ENCODE measurements around the gene LRRC30. TPM values are rescaled to one million over a fixed set of nuclear protein-coding genes. Genes with fewer than 3 reads are reported as not detected.
A peak's percentile ranks its signal among the peaks of the same experiment; 100 is the strongest.
"Not testable (repeated sequence)": the region's sequence is repeated elsewhere in the genome, so short reads cannot be mapped to it uniquely, and the experiment has no call there.

Gene LRRC30
- total and polyA plus RNA-seq, 9 donors: 3.1 to 8.0 (median 5.2) TPM

- no peak overlapping the region for H3K4me3 ChIP-seq (ENCODE audit: low read length)
- WGBS (ENCODE audit: insufficient coverage): 26% methylated on average over 5 of the region's 9 CpGs
- H3K27me3 ChIP-seq (ENCODE audit: control insufficient read depth, insufficient read depth, low read length): no peaks in the 10 kb centered on the region
- H3K36me3 ChIP-seq (ENCODE audit: control insufficient read depth, insufficient read depth, low read length): no peaks in the 10 kb centered on the region
- H3K4me1 ChIP-seq (ENCODE audit: control insufficient read depth, insufficient read depth, low read length): peaks cover 6% of the 10 kb centered on the region
- H3K9me3 ChIP-seq (replicated peaks; ENCODE audit: control insufficient read depth, low read depth, low read length): no peaks in the 10 kb centered on the region
- no peak overlapping the region for H3K27ac ChIP-seq (ENCODE audit: low read length)
- DNase-seq: peak; percentile 38
Observed at GRCh38 chr18:7202169-7202568, 28.7 kb upstream of the LRRC30 start.

DNA sequence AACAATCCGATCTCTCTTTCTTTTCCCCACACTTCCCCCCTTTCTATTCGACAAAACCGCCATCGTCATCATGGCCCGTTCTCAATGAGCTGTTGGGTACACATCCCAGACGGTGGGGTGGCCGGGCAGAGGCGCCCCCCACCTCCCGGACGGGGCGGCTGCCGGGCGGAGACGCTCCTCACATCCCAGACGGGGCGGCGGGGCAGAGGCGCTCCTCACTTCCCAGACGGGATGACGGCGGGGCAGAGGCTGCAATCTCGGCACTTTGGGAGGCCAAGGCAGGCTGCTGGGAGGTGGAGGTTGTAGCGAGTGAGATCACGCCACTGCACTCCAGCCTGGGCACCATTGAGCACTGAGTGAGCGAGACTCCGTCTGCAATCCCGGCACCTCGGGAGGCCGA lies 27.3 kb upstream of the LRRC30 start:
- H3K9me3 ChIP-seq (replicated peaks; ENCODE audit: control insufficient read depth, low read depth, low read length); H3K4me3 ChIP-seq (ENCODE audit: low read length); H3K27ac ChIP-seq (ENCODE audit: low read length); H3K27me3 ChIP-seq (ENCODE audit: control insufficient read depth, insufficient read depth, low read length); H3K36me3 ChIP-seq (ENCODE audit: control insufficient read depth, insufficient read depth, low read length); DNase-seq: not testable (repeated sequence)
- WGBS (ENCODE audit: insufficient coverage): 95% methylated on average over 22 of the region's 29 CpGs
- peaks cover 15% of the 10 kb centered on the region for H3K4me1 ChIP-seq (ENCODE audit: control insufficient read depth, insufficient read depth, low read length)

GRCh38 chr18:7205346-7205745 lies 25.5 kb upstream of the LRRC30 start:
- no peak overlapping the region for H3K4me3 ChIP-seq (ENCODE audit: low read length)
- H3K9me3 ChIP-seq (replicated peaks; ENCODE audit: control insufficient read depth, low read depth, low read length): no peaks in the 10 kb centered on the region
- no peaks in the 10 kb centered on the region for H3K27me3 ChIP-seq (ENCODE audit: control insufficient read depth, insufficient read depth, low read length)
- H3K36me3 ChIP-seq (ENCODE audit: control insufficient read depth, insufficient read depth, low read length): no peaks in the 10 kb centered on the region
- peak; percentile 76 for DNase-seq
- peaks cover 15% of the 10 kb centered on the region for H3K4me1 ChIP-seq (ENCODE audit: control insufficient read depth, insufficient read depth, low read length)
- H3K27ac ChIP-seq (ENCODE audit: low read length): no peak overlapping the region

- H3K9me3 ChIP-seq (replicated peaks; ENCODE audit: control insufficient read depth, low read depth, low read length): no peaks in the 10 kb centered on the region
- no peaks in the 10 kb centered on the region for H3K27me3 ChIP-seq (ENCODE audit: control insufficient read depth, insufficient read depth, low read length)
- no peaks in the 10 kb centered on the region for H3K36me3 ChIP-seq (ENCODE audit: control insufficient read depth, insufficient read depth, low read length)
- 100% methylated on average over 1 of the region's 6 CpGs for WGBS (ENCODE audit: insufficient coverage)
- H3K4me3 ChIP-seq (ENCODE audit: low read length): no peak overlapping the region
- DNase-seq: no peak
- peaks cover 15% of the 10 kb centered on the region for H3K4me1 ChIP-seq (ENCODE audit: control insufficient read depth, insufficient read depth, low read length)
- no peak overlapping the region for H3K27ac ChIP-seq (ENCODE audit: low read length)
Observed at GRCh38 chr18:7206217-7206616, 24.7 kb upstream of the LRRC30 start.

GRCh38 chr18:7207366-7207915 lies 23.4 kb upstream of the LRRC30 start:
- Histone ChIP-seq H3K27me3 (ENCODE audit: control insufficient read depth, insufficient read depth, low read length) (no peaks in the 10 kb centered on the region), H3K4me1 (ENCODE audit: control insufficient read depth, insufficient read depth, low read length) (peaks cover 11% of the 10 kb centered on the region), H3K27ac (ENCODE audit: low read length) (no peak overlapping the region), H3K4me3 (ENCODE audit: low read length) (no peak overlapping the region), H3K9me3 (replicated peaks; ENCODE audit: control insufficient read depth, low read depth, low read length) (no peaks in the 10 kb centered on the region), H3K36me3 (ENCODE audit: control insufficient read depth, insufficient read depth, low read length) (no peaks in the 10 kb centered on the region)
- WGBS (ENCODE audit: insufficient coverage): 18% methylated on average over 3 of the region's 4 CpGs
- DNase-seq: peak; percentile 61

DNA sequence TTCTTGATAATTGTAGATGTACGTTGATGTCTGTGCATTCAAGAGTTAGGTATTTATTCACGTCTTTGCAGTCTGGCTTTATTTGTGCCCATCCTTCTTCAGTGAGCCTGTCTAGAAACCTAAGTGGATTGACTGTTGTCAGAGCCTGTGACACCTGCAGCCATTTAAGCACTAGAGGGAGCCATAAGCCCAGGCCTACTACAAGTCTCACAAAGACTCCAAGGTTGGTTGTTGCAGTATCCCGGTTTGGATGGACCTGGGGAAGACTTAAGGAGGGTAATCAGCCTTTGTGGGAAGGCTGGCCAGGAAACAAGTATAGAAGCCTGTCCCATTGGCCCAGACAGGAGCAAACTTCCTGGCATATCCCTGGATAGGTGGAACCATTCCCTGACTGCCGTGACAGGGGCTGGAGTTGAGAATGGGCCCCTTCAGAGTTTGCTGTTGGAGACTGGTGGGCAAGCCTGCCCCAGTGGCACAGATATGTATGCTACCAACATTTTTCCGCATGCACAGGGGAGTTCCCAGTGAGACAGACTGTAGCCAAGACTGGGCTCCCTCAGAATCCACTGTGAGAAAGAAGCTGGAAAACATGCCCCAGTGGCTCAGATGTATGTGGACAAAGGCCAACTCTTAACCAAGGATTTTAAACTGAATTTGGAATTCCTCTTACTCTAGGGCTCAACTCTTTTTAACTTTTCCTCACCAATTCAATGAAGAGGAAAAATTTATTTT lies 9.3 kb upstream of the LRRC30 start:
- Histone ChIP-seq H3K27ac (ENCODE audit: low read length) (no peak overlapping the region), H3K36me3 (ENCODE audit: control insufficient read depth, insufficient read depth, low read length) (no peaks in the 10 kb centered on the region), H3K4me1 (ENCODE audit: control insufficient read depth, insufficient read depth, low read length) (peaks cover 3% of the 10 kb centered on the region), H3K4me3 (ENCODE audit: low read length) (no peak overlapping the region), H3K9me3 (replicated peaks; ENCODE audit: control insufficient read depth, low read depth, low read length) (peaks cover 3% of the 10 kb centered on the region), H3K27me3 (ENCODE audit: control insufficient read depth, insufficient read depth, low read length) (no peaks in the 10 kb centered on the region)
- DNase-seq: peak; percentile 69
- WGBS (ENCODE audit: insufficient coverage): 63% methylated on average over 3 of the region's 5 CpGs

GRCh38 chr18:7224198-7224597 lies 6.7 kb upstream of the LRRC30 start:
- peaks cover 3% of the 10 kb centered on the region for H3K9me3 ChIP-seq (replicated peaks; ENCODE audit: control insufficient read depth, low read depth, low read length)
- DNase-seq: no peak
- H3K4me1 ChIP-seq (ENCODE audit: control insufficient read depth, insufficient read depth, low read length): peaks cover 6% of the 10 kb centered on the region
- no peaks in the 10 kb centered on the region for H3K36me3 ChIP-seq (ENCODE audit: control insufficient read depth, insufficient read depth, low read length)
- H3K27ac ChIP-seq (ENCODE audit: low read length): no peak overlapping the region
- H3K27me3 ChIP-seq (ENCODE audit: control insufficient read depth, insufficient read depth, low read length): no peaks in the 10 kb centered on the region
- no peak overlapping the region for H3K4me3 ChIP-seq (ENCODE audit: low read length)
- WGBS (ENCODE audit: insufficient coverage): 90% methylated on average over 3 of the region's 3 CpGs

DNA sequence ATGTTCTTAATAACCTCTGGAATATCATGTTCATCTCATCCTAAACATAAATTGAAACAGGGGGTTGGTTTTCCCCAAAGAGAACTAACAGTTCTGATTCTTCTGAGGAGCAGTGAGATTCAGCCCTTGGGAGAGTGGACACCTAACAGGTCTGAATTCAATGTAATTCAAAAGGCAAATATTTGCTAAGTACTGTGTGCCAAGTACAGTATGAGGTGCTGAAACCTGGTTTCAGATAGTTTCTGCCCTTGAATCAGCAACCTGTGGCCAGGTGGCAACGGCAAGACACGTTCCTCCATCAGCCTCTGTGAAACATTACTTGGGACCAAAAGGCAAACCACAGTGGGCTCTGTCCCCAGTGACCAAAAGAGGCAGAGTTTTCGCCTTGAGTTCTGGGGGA lies 1.3 kb downstream of the LRRC30 start:
- no peak for DNase-seq
- WGBS (ENCODE audit: insufficient coverage): 89% methylated on average over 2 of the region's 3 CpGs
- H3K4me1 ChIP-seq (ENCODE audit: control insufficient read depth, insufficient read depth, low read length): peaks cover 26% of the 10 kb centered on the region
- no peaks in the 10 kb centered on the region for H3K9me3 ChIP-seq (replicated peaks; ENCODE audit: control insufficient read depth, low read depth, low read length)
- H3K36me3 ChIP-seq (ENCODE audit: control insufficient read depth, insufficient read depth, low read length): no peaks in the 10 kb centered on the region
- peak overlapping the region; percentile 31 for H3K27ac ChIP-seq (ENCODE audit: low read length)
- peaks cover 2% of the 10 kb centered on the region for H3K27me3 ChIP-seq (ENCODE audit: control insufficient read depth, insufficient read depth, low read length)
- peak overlapping the region; percentile 30 for H3K4me3 ChIP-seq (ENCODE audit: low read length)

DNA sequence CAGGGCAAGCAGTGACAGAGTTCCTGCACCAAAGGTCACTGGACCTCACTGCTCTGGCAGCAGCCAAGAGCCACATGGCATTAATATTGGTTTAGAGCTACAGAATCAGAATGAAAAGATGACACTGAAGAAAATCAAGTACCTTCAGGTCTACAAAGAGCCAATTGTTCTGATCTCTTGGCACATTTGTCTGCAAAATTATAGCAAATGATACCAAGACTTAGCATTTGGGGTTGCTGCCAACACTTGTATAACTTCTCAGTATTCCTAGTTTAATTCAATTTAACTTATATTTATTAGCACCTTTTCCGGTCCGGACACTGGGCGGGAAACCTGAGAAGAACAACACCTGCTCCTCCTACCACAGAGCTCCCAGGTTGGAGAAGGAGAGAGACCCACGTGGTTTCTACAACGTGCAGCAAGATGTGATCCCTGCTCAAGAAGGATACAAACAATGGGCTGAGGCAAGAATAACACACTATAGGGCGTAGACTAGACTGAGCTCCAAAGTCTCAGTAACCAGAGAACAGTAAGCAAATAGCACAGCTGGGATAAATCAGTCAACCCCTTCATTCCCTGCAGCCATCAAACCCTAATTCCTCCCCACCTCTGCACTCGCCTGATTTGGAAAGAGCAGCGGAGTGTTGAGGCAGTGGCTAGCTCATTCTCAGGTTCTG lies 2.4 kb downstream of the LRRC30 start:
- peaks cover 34% of the 10 kb centered on the region for H3K4me1 ChIP-seq (ENCODE audit: control insufficient read depth, insufficient read depth, low read length)
- H3K9me3 ChIP-seq (replicated peaks; ENCODE audit: control insufficient read depth, low read depth, low read length): no peaks in the 10 kb centered on the region
- DNase-seq: peak; percentile 30
- H3K4me3 ChIP-seq (ENCODE audit: low read length): peak overlapping the region; percentile 30
- H3K27me3 ChIP-seq (ENCODE audit: control insufficient read depth, insufficient read depth, low read length): peaks cover 2% of the 10 kb centered on the region
- WGBS (ENCODE audit: insufficient coverage): 58% methylated on average over 3 of the region's 8 CpGs
- H3K36me3 ChIP-seq (ENCODE audit: control insufficient read depth, insufficient read depth, low read length): no peaks in the 10 kb centered on the region
- H3K27ac ChIP-seq (ENCODE audit: low read length): peak overlapping the region; percentile 23

DNA sequence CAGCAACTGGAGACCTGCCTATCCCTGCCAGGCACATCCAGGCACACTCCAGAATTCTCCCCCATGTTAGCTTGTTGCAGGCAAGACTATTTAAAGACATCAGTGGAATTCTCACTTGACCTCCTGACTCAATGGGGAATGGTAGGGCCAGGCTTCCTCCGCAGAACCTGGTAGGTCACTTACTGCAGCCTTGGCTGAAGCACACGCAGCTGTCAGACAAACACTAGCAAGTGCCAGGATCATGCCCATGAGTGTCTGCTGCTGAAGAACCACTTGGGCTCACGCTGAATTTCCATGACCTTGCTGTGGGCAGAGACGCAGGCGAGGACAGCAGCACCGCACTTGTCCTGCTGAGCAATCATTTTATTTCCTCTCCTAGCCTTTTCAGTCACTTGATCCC lies 3.2 kb downstream of the LRRC30 start:
- Histone ChIP-seq H3K9me3 (replicated peaks; ENCODE audit: control insufficient read depth, low read depth, low read length) (no peaks in the 10 kb centered on the region), H3K27me3 (ENCODE audit: control insufficient read depth, insufficient read depth, low read length) (peaks cover 2% of the 10 kb centered on the region), H3K4me1 (ENCODE audit: control insufficient read depth, insufficient read depth, low read length) (peaks cover 31% of the 10 kb centered on the region), H3K27ac (ENCODE audit: low read length) (peak overlapping the region; percentile 23), H3K4me3 (ENCODE audit: low read length) (no peak overlapping the region), H3K36me3 (ENCODE audit: control insufficient read depth, insufficient read depth, low read length) (no peaks in the 10 kb centered on the region)
- 57% methylated on average over 6 of the region's 6 CpGs for WGBS (ENCODE audit: insufficient coverage)
- DNase-seq: peak; percentile 86

Data from muscle of leg (tissue), 11 donors.